Activated CD4-positive, CD25-positive, alpha-beta regulatory T cell treated with anti-CD3 and anti-CD28 coated beads, Interleukin-2, amount 50 U/mL, for 72 hours (primary cell): ENCODE results near the gene MBOAT7.
"Not testable (repeated sequence)": the region's sequence is repeated elsewhere in the genome, so short reads cannot be mapped to it uniquely, and the experiment has no call there.

Experiments
- DNase-seq: peaks from one replicate; pipeline ENCODE4 v3.0.0; 2021

Gene MBOAT7

DNA sequence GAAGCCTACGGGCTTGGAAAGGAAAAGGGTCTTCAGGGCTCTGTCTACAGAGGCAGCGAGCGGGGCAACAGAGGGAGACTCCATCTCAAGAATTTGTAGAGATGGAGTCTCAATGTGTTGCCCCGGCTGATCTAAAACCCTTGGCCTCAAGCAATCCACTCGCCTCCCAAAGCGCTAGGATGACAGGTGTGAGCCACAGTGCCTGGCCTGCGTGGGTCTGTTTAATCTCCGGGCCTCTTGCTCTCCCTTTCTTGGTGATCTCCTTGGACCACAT, 19.3 kb upstream of the MBOAT7 start:
- no peak for DNase-seq

DNA sequence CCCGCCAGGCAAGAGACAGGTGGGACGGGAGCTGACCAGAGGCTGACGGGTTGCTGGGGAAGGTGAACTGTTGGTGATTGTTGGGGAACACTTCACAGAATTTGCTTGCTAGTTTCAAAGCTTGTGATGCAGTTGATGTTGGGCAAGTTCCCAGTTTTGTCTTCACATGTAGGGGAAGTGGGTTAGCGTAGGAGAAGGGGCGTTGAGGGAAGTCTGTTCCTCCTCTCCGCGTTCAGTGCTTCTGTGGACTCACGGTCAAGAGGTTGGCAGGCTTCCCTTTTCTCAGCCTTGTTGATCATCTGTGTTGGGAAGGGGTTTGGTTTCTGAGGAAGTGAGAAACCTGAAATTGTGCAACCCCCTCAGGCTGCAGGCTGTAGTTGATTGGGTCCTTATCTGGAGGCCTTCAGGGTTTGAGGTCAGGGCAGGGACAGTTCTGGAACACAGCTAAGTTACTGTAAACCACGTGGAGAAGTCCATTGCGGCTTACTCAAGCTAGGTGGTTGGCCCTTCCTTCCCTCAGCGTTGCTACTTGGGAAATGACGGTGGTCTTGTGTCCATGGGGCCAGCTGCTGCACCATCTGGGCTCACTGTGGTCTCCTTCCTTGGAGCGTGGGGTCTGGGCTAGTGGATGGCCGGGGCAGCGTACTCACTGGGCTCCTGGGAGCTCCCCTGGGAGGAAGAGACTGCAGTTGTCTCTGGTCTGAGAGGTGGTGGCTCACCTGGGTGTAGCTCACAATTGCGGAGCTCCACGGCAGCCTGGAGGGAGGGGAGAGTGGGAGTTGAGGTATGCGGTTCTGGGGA, 18.8 kb upstream of the MBOAT7 start:
- DNase-seq = no peak

DNA sequence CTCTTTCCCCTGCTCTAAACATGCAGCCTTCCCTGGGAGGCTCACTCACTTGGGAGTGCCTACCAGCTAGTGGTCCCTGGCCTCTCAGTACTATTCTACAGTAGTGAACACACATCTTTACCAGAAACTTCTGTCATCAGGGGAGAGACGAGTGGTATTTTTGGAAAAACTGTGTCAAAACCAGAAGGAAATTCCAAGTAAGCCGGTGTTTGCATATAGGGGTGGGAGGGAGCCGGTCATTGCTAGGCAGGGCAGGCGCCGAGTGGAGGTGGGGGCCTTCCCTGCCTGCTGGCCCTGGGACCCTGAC, 18.2 kb upstream of the MBOAT7 start:
- no peak for DNase-seq

DNA sequence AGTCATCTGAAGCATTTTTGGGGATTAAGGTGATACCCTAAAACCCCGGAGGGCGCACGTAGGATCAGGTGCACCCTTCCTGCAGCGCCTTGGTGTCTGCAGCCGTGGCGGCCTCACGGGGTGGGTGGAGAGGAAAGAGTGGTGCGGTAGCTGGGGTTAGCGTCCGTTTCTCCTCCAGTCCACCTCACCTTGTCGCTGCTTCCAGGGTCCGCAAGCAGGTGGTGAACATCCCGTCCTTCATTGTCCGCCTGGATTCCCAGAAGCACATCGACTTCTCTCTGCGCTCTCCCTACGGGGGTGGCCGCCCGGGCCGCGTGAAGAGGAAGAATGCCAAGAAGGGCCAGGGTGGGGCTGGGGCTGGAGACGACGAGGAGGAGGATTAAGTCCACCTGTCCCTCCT, 17.8 kb upstream of the MBOAT7 start:
- DNase-seq = not testable (repeated sequence)

DNA sequence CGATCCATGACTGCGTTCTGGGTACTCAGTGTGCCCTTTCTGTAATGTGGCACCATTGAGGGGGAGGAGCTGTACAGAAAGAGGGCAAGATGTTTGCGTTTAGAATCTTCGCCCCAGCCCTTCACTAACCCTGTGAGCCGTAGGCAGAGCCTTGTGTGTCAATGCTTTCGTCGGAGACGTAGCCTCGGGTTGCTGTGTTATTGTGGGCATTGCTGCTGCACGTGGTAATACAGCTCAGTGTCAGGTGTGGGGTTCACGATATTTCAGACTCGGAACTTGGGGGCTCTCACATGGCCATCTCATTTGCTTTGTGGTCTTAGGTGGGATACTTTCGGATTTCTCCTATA, 17.4 kb upstream of the MBOAT7 start:
- DNase-seq = no peak

DNA sequence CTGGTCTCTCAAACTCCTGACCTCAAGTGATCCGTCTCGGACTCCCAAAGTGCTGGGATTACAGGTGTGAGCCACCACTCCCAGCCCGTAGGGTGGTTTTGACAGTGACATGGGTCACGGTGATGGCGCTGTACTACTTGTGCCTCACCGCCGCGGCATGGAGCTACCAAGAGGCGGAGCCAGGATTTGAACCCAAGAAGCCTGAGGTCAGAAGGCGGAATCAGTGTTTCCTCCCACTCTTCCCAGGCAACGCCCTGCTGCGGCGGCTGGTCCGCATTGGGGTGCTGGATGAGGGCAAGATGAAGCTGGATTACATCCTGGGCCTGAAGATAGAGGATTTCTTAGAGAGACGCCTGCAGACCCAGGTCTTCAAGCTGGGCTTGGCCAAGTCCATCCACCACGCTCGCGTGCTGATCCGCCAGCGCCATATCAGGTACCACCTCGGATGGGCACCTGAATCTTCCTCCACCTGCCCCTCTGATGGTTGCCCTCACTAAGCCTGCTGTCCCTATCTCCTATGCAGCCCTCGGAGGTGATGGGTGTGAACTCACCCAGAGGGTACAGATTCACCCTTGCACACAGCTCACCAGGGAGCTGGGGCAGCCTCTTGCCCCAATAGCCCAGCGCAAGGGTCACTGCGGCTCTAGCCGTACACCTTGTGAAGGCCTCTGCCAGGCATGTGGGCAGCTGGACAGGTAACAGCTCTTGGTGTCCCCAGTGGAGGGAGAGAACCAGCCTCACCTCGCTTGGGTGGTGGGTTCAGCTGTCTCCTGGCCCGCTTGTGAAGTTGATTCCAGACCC, 16.9 kb upstream of the MBOAT7 start:
- DNase-seq = no peak

DNA sequence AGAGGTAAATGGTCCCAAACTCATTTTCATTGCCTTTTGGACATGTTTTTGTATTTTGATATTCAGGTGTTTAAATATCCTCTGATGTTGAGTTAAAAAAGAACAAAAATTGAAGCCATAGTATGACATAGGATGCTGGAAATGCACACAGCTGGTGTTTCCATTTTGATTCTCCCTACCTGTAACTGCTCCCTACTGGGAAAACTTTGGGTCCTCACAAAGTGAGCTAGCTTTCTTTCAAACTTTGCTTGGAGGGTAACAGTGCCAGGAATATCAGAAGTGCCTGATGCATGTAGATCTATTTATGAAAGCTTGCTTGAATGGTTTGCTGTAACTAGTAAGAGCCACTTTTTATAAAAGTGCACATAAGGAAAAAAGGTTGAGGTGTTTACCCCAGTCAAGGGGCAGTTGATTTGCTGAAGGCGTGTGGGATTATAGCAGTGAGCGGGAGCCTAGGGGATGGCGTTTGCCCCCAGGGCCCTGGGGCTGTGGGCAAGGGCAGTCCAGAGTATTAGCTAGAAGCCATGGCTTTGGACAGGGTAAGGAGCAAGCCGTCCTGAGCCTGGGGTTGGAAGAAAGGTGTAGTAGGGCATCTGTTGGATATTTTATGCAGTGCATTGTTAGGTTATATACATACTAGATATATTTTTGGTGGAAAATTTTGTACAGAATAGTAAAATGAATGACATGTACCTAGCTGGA, 15.5 kb upstream of the MBOAT7 start:
- DNase-seq = no peak

DNA sequence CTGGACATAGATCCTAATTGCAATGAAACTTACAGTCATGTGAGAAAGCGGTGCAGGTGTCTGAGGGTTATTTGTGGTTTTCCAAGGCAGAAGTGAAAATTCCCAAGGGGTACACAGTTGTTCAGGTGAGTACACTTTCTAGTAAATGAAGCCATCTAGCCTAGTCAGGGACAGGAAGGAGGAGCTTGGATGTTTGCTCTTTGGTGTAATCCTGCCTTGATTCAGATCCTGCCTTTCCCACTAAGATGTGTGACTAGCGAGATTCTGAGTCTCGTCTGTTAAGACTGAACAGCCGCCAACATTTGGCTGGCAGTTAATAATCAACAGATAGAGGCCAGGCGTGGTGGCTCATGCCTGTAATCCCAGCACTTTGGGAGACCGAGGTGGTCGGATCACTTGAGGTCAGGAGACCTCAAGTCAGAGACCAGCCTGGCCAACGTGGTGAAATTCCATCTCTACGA, 13.8 kb upstream of the MBOAT7 start:
- no peak for DNase-seq

DNA sequence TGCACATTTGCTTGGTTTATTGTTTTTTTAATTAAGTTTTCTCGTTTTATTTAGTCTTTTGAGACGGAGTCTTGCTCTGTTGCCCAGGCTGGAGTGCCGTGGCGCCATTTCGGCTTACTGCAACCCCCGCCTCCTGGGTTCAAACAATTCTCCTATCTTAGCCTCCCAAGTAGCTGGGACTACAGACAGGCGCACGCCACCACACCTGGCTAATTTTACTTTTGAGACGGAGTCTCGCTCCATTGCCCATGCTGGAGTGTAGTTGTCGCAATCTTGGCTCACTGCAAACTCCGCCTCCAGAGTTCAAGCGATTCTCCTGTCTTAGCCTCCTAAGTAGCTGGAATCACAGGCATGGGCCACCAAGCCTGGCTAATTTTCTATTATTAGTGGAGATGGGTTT, 12.6 kb upstream of the MBOAT7 start:
- DNase-seq = no peak

DNA sequence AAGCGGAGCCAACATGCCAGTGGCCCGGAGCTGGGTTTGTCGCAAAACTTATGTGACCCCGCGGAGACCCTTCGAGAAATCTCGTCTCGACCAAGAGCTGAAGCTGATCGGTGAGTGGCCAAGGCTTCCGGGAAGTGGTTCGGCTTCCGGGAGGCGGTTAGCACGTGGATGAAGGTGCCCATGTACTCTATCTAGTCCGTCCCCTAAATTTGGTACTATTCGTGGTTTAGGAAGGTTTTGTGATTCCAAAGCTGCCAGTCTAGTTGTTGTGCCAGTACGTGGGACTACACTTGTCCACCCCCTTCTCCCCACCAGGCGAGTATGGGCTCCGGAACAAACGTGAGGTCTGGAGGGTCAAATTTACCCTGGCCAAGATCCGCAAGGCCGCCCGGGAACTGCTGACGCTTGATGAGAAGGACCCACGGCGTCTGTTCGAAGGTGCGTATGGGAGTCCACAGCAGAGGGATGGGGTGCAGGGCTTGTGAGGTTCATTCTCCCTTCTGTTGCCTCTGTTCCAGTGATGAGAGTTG, 11.9 kb upstream of the MBOAT7 start:
- no peak for DNase-seq

DNA sequence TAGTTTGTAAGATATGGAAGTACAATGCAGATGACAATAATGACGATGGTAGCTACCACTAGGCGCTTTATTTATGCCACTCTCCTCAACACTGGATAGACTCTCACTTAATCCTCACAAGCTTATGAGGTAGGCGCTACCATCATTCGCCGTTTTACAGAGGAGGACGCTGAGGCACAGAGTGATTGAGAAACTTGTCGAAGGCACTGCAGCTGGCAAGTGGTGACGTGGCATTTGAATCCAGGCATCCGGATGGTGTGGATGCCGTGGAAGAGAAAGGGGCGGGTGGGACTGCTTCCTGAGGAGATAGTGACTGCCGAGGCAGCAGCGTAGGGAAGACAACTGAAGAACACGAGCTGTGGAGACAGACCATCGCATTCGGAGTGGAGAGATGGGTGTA, 10.0 kb upstream of the MBOAT7 start:
- no peak for DNase-seq

DNA sequence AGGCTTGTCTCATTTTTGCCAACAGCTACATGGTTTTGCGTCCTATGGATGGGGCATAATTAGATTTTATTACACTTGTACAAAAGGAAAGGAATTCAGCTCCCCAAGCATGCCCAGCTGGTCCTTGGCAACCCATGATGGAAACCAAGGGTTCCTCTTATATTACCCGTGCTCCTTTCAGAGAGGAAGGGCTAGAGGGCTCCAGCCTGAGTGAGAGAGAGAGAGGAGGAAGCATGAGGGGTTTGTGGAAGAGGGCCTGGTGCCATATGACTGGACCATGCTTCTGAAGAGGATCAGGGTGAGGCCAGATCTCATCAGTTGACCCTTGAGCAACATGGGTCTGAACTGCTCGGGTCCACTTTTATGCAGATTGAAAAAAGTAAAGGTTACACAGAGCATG, 7.7 kb upstream of the MBOAT7 start:
- no peak for DNase-seq

DNA sequence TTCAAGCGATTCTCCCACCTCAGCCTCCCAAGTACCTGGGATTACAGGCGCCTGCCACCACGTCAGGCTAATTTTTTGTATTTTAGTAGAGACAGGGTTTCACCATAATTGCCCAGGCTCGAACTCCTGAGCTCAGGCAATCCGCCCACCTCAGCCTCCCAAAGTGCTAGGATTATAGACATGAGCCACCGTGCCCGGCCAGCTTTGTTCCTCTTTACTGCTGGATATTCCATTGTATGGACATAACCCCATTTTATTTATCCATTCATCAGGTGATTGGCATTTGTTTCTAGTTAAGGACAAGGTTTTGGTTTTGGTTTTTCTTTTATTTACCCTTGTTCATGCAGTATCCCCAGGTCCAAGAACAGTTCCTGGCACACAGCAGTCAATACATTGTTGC, 7.2 kb upstream of the MBOAT7 start:
- no peak for DNase-seq

DNA sequence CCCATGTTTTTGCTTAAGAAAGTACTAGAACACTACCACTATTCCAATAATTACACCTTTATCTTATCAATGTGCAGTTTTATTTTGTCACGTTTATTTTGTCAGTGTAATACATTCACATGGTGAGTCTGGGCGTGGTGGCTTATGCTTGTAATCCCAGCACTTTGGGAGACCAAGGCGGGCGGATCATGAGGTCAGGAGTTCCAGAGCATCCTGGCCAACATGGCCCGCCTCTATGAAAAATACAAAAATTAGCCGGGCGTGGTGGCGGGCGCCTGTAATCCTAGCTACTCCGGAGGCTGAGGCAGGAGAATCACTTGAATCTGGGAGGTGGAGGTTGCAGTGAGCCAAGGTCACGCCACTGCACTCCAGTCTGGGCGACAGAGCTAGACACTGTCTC, 5.1 kb upstream of the MBOAT7 start:
- DNase-seq = not testable (repeated sequence)

DNA sequence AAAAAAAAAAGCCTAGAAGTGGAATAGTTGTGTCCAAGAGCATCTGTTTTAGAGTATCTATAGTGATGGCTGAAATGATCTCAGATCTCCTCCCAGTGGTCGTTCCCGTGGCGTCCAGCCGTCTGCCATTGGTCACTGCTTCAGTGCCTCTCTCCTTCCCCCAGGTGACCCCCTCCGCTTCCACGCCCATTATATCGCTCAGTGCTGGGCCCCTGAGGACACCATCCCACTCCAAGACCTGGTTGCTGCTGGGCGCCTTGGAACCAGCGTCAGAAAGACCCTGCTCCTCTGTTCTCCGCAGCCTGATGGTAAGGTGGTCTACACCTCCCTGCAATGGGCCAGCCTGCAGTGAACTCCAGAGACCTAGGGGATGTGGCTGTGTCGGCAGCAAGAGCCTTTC, 3.6 kb upstream of the MBOAT7 start:
- no peak for DNase-seq

DNA sequence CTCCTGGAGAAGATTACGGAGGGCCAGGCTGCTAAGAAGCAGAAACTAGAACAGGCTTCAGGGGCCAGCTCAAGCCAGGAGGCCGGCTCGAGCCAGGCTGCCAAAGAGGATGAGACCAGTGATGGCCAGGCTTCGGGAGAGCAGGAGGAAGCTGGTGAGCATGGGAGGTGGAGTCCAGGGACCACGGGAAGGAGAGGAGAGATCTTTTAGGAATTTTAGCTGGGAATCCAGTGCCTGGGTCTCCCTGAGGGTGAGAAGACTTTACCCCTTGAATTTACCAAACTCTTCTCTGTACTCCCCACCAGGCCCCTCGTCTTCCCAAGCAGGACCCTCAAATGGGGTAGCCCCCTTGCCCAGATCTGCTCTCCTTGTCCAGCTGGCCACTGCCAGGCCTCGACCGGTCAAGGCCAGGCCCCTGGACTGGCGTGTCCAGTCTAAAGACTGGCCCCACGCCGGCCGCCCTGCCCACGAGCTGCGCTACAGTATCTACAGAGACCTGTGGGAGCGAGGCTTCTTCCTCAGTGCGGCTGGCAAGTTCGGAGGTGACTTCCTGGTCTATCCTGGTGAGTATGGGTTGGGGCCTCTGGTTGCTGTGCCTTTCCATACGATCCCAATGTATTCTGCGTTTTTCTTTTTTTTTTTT, 2.6 kb upstream of the MBOAT7 start:
- DNase-seq = no peak

DNA sequence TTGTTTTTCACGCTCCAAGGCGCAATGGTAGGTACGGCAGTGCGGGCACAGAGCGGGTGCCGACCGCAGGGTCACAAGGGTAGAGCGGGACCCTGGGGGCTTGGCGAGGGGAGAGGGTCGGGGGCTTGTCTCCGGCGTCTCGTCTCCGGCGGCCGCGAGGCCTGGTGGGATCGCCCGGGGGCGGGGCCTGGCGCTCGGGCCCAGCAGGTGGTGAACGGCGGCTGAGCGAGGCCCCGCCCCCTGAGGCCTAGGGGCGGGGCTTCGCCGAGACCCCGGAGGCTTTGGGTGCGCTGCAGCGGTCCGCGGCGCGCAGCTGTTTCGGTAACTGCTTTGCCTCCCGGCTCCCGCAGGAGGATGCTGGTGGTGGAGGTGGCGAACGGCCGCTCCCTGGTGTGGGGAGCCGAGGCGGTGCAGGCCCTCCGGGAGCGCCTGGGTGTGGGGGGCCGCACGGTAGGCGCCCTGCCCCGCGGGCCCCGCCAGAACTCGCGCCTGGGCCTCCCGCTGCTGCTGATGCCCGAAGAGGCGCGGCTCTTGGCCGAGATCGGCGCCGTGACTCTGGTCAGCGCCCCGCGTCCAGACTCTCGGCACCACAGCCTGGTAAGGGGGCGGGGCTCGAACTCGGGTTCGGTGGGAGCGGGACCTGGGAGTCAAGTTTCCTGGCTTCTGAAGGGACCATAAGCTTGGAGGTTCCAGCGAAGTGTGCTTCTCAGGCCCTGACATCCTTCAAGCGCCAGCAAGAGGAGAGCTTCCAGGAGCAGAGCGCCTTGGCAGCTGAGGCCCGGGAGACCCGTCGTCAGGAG, 1.8 kb upstream of the MBOAT7 start, which contains the start of gene TSEN34:
TSS of gene TSEN34 (plus strand) at position 298 of the 800 bp plus-strand sequence. CDS start at position 355, 57 bp downstream.
- DNase-seq = no peak

DNA sequence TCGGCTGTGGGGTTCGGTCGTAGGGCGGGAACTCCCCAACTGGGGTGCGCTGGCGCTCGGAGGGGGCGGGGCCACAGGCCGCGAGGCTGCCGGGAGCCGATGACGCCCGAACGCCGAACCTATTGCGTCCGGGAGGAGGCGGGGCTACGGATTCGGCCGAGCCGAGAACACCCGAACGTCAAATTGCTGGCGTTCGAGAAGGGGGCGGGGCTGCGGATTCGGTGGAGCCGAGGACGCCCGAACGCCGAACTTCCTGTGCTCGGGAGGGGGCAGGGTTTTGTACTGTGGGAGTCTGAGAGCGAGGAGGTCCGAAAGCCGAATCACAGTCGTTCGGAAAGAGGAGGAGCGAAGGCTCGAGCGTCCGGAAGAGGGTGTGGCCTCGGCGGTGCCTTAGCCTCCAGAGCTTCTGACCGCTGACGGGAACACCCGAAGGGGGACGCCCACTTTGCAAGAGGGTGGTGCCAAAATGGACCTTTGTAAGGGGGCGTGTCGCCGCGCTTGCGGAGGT, 1.2 kb upstream of the MBOAT7 start:
- peak; percentile 99 for DNase-seq

DNA sequence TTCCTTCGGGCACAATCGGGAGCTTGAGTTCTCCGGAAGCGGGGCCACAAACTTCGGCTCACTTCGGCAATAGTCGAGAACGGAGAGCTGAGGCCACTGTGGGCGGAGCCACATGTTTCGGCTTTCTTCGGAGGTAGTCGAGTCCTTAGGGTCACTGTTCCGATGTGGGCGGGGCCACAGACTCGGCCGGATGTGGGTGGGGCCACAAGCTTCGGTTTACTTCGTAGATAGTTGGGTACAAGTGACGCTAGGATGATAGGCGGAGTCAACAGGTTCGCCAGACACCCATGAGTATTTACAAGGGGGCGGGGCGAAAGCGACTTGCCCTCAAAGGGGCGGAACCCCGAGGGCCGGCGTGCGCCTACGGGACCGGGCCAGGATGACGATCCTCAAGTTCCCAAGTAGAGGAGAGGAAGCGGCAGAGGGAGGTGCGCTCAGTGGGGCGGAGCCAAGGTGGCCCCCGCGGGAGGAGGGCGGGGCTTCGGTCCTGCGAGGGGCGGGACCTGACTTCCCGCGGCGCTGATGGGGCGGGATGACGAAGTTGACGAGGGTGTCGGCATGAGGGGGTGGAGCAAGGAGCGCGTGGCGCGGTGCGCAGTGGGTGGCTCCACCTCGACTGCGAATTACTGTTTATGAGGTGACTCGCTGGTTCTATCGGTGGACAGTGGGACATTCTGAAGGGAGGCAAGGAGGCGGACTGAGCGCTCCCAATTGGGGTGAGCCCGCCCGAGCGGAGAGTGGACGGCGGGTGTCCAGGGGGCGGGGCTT, 539 bp upstream of the MBOAT7 start:
- peak; percentile 100 for DNase-seq

DNA sequence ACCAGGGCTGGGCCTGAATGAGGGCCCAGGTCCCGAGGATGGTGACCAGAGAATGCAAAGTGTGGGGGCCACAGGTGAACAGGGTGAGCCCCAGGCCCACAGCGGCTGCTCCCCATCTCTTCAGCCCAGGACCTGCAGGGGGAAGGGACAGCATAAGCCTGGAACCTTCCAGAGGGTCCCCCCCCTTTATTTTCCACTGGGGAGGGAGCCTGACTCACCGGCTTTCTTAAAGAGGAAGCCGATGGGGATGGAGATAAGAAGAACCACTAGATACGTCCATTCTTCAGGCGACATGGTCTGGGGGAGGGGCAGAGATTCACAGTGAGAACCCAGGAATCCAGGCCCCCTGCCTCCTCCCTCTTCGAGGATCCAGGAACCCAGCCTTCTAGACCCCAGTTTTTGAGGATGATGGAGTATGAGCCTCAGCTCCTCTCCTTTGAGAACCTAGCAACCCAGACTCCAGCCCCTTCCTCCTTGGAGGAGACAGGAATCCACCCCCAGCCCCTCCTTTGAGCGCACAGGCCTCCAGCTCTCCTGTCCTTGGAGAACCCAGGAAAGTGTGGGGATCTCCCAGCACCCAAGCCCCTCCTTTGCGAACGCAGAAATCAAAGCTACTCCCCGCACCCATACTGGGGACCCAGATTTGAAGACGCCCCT, 1.0 kb downstream of the MBOAT7 start:
- peak; percentile 53 for DNase-seq

DNA sequence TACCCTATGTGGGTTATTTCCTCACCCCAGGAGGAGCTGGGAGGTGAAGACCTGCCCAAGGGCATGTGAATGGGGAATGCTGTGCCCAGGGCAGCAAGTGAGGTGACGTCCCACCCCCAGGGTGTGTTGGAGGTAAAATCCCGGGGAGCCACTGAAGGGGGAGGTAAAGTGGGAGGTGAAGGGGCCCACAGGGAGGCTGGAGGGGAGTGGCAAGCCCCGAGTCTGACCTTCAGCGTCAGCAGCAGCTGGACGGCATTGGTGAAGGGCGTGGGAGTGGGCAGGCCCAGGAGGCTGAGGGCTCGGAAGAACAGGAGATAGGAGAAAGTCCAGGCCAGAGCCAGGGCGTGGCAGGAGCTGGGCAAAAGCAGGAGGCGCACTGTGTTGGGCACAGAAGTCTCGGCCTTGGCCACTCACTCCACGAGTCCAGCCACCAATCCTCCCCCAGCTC, 2.4 kb downstream of the MBOAT7 start:
- DNase-seq = no peak
